Measurements from ENCODE around the gene ZNF598. TPM values are rescaled to one million over a fixed set of nuclear protein-coding genes. Genes with fewer than 3 reads are reported as not detected.

Gene ZNF598
- total and polyA plus RNA-seq, 10 of the 15 experiments (the other 5 are each of a cell fraction or from before 2014, with no cell fraction given), result 0.08 to 74.0 (median 14.4) TPM

- Histone ChIP-seq H3K27me3 (replicated peaks in 1 of 2; ENCODE audit: control insufficient read depth in 2 of 2, insufficient read depth in 2 of 2, low read length in 1 of 2) (peaks cover 11 to 13% of the 10 kb centered on the region in 2 experiments), H2AFZ (ENCODE audit: control insufficient read depth, low read depth, low read length) (no peak overlapping the region), H3K4me1 (ENCODE audit: control insufficient read depth, insufficient read depth, low read length) (no peaks in the 10 kb centered on the region), H4K20me1 (ENCODE audit: control insufficient read depth, insufficient read depth) (peaks cover 5% of the 10 kb centered on the region; the same call in 1 of the 2 replicates), H3K4me2 (ENCODE audit: control insufficient read depth, insufficient read depth) (no peak overlapping the region), H3K4me3 (no peak overlapping the region), H3K36me3 (ENCODE audit: control insufficient read depth in 2 of 2, insufficient read depth in 2 of 2, low read length in 1 of 2) (no peaks in the 10 kb centered on the region), H3K79me2 (ENCODE audit: control insufficient read depth, insufficient read depth, low read length) (no peaks in the 10 kb centered on the region), H3K27ac (ENCODE audit: control insufficient read depth, insufficient read depth) (no peak overlapping the region), H3K9ac (ENCODE audit: control insufficient read depth, insufficient read depth, low read length) (no peak overlapping the region), H3K9me3 (replicated peaks; ENCODE audit: control insufficient read depth, insufficient read depth, low read length) (no peaks in the 10 kb centered on the region)
- intact Hi-C loops (cut with micrococcal nuclease; ENCODE audit: unreplicated experiment), result no loop called here
- ChIA-PET CTCF (no interaction called here), SMC1A (ENCODE audit: uncharacterized antibody, unreplicated experiment) (interaction anchor here (0.9 kb wide), 1 partner anchor 111 kb away, joined by 4 read pairs; no protein-coding TSS in a partner anchor), POLR2A (no interaction called here), RAD21 (ENCODE audit: unreplicated experiment) (no interaction called here)
- WGBS (ENCODE audit: insufficient coverage, insufficient replicate concordance, low lambda C conversion rate, missing lambda C conversion rate), result 58% methylated on average over 16 of the region's 22 CpGs
- in situ Hi-C loops (cut with MboI), result no loop called here
- BruUV-seq (replicated peaks), result no TSS peak
- FAIRE-seq (no peak), ATAC-seq (no peak), DNase-seq (ENCODE audit: low read depth, low spot score) (no peak)
- TF ChIP-seq HDGF (IDR thresholded peaks at IDR 0.05), result no peak
- no peak for TF ChIP-seq BCLAF1 (IDR thresholded peaks at IDR 0.05)
- TF ChIP-seq KAT2A (conservative IDR thresholded peaks at IDR 0.05; ENCODE audit: control insufficient read depth, low read depth, low read length), result no peak
- TF ChIP-seq SRF (IDR thresholded peaks at IDR 0.05; ENCODE audit: low read depth in 2 of 2, low read length in 2 of 2), result no peak
- no peak for TF ChIP-seq MYC (IDR thresholded peaks at IDR 0.05; ENCODE audit: insufficient read depth, insufficient read length, insufficient replicate concordance, low read length, severe bottlenecking)
- TF ChIP-seq SMARCA5 (IDR thresholded peaks at IDR 0.05), result no peak
- no peak for TF ChIP-seq REST (IDR thresholded peaks at IDR 0.05; ENCODE audit: low read depth, low read length)
- no peak for TF ChIP-seq KDM1A (IDR thresholded peaks at IDR 0.05; ENCODE audit: borderline replicate concordance)
- no peak for TF ChIP-seq CREB1 (IDR thresholded peaks at IDR 0.05; ENCODE audit: low read depth)
- no peak for TF ChIP-seq BCL3 (IDR thresholded peaks at IDR 0.05; ENCODE audit: borderline replicate concordance, insufficient read depth, low read depth, low read length, poor library complexity, severe bottlenecking)
- TF ChIP-seq CBX5 (IDR thresholded peaks at IDR 0.05; ENCODE audit: low read depth), result no peak
- TF ChIP-seq HSF1 (IDR thresholded peaks at IDR 0.05; ENCODE audit: low read depth, low read length), result no peak
- TF ChIP-seq NFYB (IDR thresholded peaks at IDR 0.05; ENCODE audit: insufficient read depth, low read depth, low read length), result no peak
These were observed 19.7 kb upstream of the ZNF598 start for GRCh38 chr16:2029350-2029749.
